NOMO-1 treated with DMSO at 0.1 percent for 48 hours (cell line): ENCODE measurements around the gene LRRC55.
A peak's percentile ranks its signal among the peaks of the same experiment; 100 is the strongest.

Source experiments
- DNase-seq: peaks from one replicate; lab custom pipeline; 2025; ENCODE audit not compliant: unreplicated experiment; lab: John Stamatoyannopoulos, UW

The LRRC55 gene

GRCh38 chr11:57200917-57201316, 19.2 kb downstream of the LRRC55 start:
- no peak for DNase-seq

GRCh38 chr11:57202281-57202680, 20.5 kb downstream of the LRRC55 start:
- DNase-seq: no peak

GRCh38 chr11:57203359-57203758, 21.6 kb downstream of the LRRC55 start:
- no peak for DNase-seq

- DNase-seq: no peak
Observed at GRCh38 chr11:57203882-57204480, 22.2 kb downstream of the LRRC55 start.

GRCh38 chr11:57205041-57205641, 23.4 kb downstream of the LRRC55 start:
- DNase-seq: no peak

- DNase-seq: no peak
Observed at GRCh38 chr11:57207168-57207567, 25.4 kb downstream of the LRRC55 start.

- DNase-seq: no peak
Observed at GRCh38 chr11:57210781-57211180, 29.0 kb downstream of the LRRC55 start.

GRCh38 chr11:57213342-57214097, 31.8 kb downstream of the LRRC55 start:
- peak; percentile 77 for DNase-seq

- no peak for DNase-seq
Observed at GRCh38 chr11:57214098-57214417, 32.3 kb downstream of the LRRC55 start.

- DNase-seq: no peak
Observed at GRCh38 chr11:57214494-57214893, 32.7 kb downstream of the LRRC55 start.

GRCh38 chr11:57216463-57216862, 34.7 kb downstream of the LRRC55 start:
- no peak for DNase-seq

GRCh38 chr11:57217053-57217452, 35.3 kb downstream of the LRRC55 start:
- DNase-seq: no peak

GRCh38 chr11:57219021-57219627, 37.4 kb downstream of the LRRC55 start:
- DNase-seq: peak; percentile 74

- DNase-seq: no peak
Observed at GRCh38 chr11:57222239-57222638, 40.5 kb downstream of the LRRC55 start.

- no peak for DNase-seq
Observed at GRCh38 chr11:57223601-57224000, 41.8 kb downstream of the LRRC55 start.

GRCh38 chr11:57224128-57224527, 42.4 kb downstream of the LRRC55 start:
- no peak for DNase-seq

- no peak for DNase-seq
Observed at GRCh38 chr11:57224537-57224936, 42.8 kb downstream of the LRRC55 start.

- DNase-seq: no peak
Observed at GRCh38 chr11:57228600-57228999, 46.8 kb downstream of the LRRC55 start.

- DNase-seq: no peak
Observed at GRCh38 chr11:57230316-57230715, 48.6 kb downstream of the LRRC55 start.

- no peak for DNase-seq
Observed at GRCh38 chr11:57230791-57231538, 49.2 kb downstream of the LRRC55 start.

- no peak for DNase-seq
Observed at GRCh38 chr11:57231539-57232253, 49.9 kb downstream of the LRRC55 start.
